Retinal pigment epithelial cell (primary cell): ENCODE measurements around the gene PTPN20.

Source experiments
- DNase-seq: peaks from one replicate; pipeline ENCODE4 v3.0.0-alpha.2; 2010; ENCODE audit warnings: low read depth
- H3K4me3 ChIP-seq: 2 replicates; pipeline ENCODE4 v1.5.1; 2011; ENCODE audit warnings: mild to moderate bottlenecking, low read length, control low read depth, moderate library complexity
- CTCF ChIP-seq: conservative IDR thresholded peaks from 2 replicates; pipeline ENCODE4 v1.5.1; 2011; ENCODE audit warnings: low read depth, low read length, control low read depth, inconsistent platforms

PTPN20 gene

GRCh38 chr10:47012214-47012613 lies 101.0 kb downstream of the PTPN20 start:
- H3K4me3 ChIP-seq, result no peak overlapping the region
- DNase-seq, result no peak
- TF ChIP-seq CTCF, result no peak

- no peak overlapping the region for H3K4me3 ChIP-seq
- no peak for TF ChIP-seq CTCF
- DNase-seq, result no peak
Observed at GRCh38 chr10:47013507-47014154, 102.4 kb downstream of the PTPN20 start.

DNA sequence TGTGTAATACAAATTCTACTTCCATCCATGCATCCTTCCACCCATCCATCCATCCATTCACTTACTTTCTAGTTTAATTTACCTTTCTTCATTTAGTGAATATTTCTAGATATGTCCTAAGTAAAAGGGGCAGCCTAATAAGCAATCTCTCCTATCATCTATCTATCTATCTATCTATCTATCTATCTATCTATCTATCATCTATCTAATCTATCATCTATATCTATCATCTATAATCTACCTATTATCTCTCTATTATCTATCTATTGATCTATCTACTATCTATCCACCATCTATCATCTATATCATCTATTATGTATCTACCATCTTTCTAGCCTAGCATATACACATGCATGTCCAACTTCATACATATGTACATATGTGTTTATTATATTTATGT lies 104.2 kb downstream of the PTPN20 start:
- no peak for DNase-seq
- no peak for TF ChIP-seq CTCF
- no peak overlapping the region for H3K4me3 ChIP-seq

GRCh38 chr10:47016564-47016963 lies 105.3 kb downstream of the PTPN20 start:
- no peak overlapping the region for H3K4me3 ChIP-seq
- TF ChIP-seq CTCF, result no peak
- DNase-seq, result no peak

DNA sequence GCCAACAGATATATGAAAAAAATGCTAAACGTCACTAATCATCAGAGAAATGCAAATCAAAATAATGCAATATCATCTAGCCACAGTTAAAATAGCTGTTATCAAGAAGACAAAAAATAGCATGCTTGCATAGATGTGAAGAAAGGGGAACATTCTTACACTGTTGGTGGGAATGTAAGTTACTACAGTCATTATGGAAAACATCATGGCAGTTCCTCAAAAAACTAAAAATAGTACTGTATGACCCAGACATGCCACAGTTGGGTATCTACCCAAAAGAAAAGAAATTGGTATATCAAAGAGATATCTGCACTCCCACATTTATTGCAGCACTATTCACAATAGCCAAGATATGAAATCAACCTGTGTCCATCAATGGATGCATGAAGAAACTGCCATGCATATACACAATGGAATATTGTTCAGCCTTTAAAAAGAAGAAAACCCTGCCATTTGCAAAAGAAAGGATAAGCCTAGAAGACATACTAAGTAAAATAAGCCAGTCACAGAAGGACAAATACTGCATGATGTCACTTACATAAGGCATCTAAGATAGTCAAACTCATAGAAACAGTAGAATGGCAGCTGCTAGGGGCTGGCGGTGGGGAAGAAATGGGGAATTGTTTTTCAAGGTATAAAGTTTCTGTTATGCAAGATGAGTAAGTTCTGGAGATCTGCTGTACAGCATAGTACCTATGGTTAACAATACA lies 107.0 kb downstream of the PTPN20 start:
- no peak for DNase-seq
- TF ChIP-seq CTCF, result no peak

GRCh38 chr10:47019155-47020145 lies 108.2 kb downstream of the PTPN20 start:
- no peak for TF ChIP-seq CTCF
- no peak overlapping the region for H3K4me3 ChIP-seq
- no peak for DNase-seq

More for the DNA sequence above, 107.0 kb downstream of the PTPN20 start:
- H3K4me3 ChIP-seq, result no peak overlapping the region
